B cell (primary cell): ENCODE results near the gene THSD7B.

Experiments
- EZH2 ChIP-seq: IDR thresholded peaks from 2 replicates; pipeline ENCODE4 v1.6.1; 2012; ENCODE audit warnings: borderline replicate concordance, low read depth, mild to moderate bottlenecking, moderate library complexity, low read length; ENCODE audit not compliant: insufficient read depth, poor library complexity, severe bottlenecking
- TF ChIP-seq, protein P1 (sequence below): fragments of 200-600 bp; IDR thresholded peaks from one replicate; pipeline ENCODE4 v1.8.0; 2022; ENCODE audit warnings: antibody characterized with exemption, mild to moderate bottlenecking

GRCh38 chr2:137208431-137208891 lies 443.1 kb downstream of the THSD7B start:
- TF ChIP-seq, protein P1, sequence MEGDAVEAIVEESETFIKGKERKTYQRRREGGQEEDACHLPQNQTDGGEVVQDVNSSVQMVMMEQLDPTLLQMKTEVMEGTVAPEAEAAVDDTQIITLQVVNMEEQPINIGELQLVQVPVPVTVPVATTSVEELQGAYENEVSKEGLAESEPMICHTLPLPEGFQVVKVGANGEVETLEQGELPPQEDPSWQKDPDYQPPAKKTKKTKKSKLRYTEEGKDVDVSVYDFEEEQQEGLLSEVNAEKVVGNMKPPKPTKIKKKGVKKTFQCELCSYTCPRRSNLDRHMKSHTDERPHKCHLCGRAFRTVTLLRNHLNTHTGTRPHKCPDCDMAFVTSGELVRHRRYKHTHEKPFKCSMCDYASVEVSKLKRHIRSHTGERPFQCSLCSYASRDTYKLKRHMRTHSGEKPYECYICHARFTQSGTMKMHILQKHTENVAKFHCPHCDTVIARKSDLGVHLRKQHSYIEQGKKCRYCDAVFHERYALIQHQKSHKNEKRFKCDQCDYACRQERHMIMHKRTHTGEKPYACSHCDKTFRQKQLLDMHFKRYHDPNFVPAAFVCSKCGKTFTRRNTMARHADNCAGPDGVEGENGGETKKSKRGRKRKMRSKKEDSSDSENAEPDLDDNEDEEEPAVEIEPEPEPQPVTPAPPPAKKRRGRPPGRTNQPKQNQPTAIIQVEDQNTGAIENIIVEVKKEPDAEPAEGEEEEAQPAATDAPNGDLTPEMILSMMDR: no peak
- no peak for TF ChIP-seq EZH2
